Posterior vena cava (tissue), 2 donors: ENCODE results near the gene SLC24A4. TPM values are rescaled to one million over a fixed set of nuclear protein-coding genes. Genes with fewer than 3 reads are reported as not detected.

Experiments
- DNase-seq: peaks from one replicate; pipeline ENCODE4 v3.0.0-alpha.2; 2020; ENCODE audit warnings: low spot score
- intact Hi-C, 2 donors: fragments of 100-400 bp; cut with DNase I; formaldehyde crosslinking; loops; one replicate each; pipeline versions ENCODE4 v1.14.1 to v1.14.2; 2022 to 2023
- total RNA-seq, 2 donors: library from RNA; stranded (reverse); fragmentation: NEBNext Ultra II Directional; extraction: Animal tissue kit (Norgen Biotek cat#: 25700); gene quantifications; one replicate each; pipeline ENCODE4 v1.2.1, GENCODE V29; 2021
- donor health status: DM: yes; HTN: yes; CAD: no.
- donor health status: DM: yes; HTN: yes; CAD: no.

SLC24A4 gene
- total RNA-seq, 2 donors from 2014 or later: 0.67 to 1.2 TPM

- intact Hi-C loops: no loop called here
- peak; percentile 14 for DNase-seq
Observed at GRCh38 chr14:92314182-92314581, 8.8 kb upstream of the SLC24A4 start.

DNA sequence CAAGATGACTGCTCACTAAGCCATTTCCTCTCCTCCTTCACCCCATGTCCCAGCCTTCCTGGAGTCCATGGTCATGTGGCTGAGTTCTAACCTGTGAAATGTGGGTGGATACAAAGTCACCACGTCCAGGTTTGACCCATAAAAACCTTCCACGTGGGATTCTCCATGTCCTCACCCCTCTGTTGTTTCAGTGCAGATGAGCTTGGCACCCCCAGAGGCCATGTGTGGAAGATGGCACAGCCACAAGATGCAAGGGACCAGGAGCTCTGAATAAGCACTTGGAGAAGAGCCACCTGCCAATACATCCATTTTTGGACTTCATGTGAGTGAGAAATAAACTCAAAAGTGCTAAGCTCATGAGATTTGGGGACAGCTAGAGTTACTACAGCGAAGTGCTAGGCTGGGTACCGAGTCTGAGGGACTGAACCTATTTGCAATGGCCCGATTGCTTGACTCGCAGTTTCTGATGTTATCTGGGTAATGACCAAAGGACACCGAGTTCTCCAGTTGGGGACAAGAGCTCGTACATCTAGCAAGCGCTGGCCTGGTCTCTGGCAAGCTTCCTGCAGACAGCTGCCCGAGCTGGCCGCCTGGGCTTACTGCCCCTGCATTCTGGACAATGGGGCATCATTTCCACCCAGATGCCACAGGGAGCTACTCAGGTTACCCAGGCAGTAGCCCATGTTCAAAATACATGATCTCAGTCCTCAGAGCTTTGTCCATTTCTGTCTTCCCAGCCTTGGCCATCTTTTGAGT is 7.7 kb upstream of the SLC24A4 start:
- DNase-seq: peak; percentile 42
- intact Hi-C loops: no loop called here

- DNase-seq: peak; percentile 20
- intact Hi-C loops: no loop called here
Observed at GRCh38 chr14:92316176-92316575, 6.8 kb upstream of the SLC24A4 start.

DNA sequence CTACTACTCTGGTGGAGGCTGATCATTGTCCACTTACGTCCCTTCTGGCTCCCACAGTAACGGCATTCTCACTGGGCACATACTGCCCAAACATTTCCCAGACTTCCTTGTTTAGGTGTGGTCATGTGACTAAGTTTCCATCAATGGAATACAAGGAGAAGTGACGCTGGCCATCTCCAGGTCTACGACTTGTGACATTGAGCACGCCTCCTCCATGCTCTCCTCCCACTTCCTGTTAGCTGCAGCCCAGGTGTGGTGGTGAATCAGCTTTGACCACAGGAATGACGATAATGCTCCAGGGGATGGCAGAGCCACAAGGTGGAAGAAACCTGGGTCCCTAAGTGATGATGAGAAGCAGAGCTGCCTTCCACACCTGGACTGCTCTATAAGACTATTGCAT is 6.0 kb upstream of the SLC24A4 start:
- DNase-seq: peak; percentile 34
- intact Hi-C loops: no loop called here

DNA sequence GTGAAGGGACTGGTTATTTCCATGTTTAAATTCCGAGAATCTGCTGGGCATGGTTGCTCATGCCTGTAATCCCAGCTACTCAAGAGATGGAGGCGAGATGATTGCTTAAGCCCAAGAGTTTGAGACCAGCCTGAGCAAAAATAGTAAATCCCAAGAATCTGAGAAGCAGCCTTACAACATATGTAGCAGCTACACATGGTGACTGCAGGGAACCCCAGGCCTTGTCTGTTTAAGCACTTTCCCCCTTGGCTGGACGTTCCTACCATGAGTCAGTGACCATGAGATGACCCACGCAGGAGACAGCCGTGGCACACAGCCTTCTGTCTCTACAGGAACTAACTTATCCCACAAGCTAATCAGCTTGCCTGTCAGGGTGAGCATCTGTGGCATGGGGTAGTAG is 5.5 kb upstream of the SLC24A4 start:
- peak; percentile 76 for DNase-seq
- intact Hi-C loops: no loop called here

GRCh38 chr14:92321701-92322100 is 1.3 kb upstream of the SLC24A4 start:
- no peak for DNase-seq
- intact Hi-C loops: no loop called here

DNA sequence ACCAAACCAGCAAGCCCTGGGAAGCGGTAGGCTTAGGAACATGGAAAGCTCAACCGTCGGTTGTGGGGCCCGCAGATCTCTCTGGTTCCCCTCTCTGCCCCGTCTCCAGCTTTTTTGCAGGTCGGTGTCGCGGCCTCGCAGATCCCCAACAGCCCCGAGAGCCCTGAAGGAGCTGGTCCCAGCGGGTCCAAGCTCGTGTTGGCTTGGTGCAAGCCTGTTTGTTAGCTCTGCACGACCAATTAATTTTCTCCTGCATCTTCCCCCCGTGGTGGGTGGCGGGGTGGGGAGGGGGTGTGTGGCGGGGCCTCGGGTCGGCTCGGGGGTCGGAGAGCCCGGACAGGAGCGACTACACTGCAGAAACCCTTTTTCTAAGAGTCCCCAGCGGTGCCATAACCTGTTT is 449 bp upstream of the SLC24A4 start:
- intact Hi-C loops: no loop called here
- no peak for DNase-seq

DNA sequence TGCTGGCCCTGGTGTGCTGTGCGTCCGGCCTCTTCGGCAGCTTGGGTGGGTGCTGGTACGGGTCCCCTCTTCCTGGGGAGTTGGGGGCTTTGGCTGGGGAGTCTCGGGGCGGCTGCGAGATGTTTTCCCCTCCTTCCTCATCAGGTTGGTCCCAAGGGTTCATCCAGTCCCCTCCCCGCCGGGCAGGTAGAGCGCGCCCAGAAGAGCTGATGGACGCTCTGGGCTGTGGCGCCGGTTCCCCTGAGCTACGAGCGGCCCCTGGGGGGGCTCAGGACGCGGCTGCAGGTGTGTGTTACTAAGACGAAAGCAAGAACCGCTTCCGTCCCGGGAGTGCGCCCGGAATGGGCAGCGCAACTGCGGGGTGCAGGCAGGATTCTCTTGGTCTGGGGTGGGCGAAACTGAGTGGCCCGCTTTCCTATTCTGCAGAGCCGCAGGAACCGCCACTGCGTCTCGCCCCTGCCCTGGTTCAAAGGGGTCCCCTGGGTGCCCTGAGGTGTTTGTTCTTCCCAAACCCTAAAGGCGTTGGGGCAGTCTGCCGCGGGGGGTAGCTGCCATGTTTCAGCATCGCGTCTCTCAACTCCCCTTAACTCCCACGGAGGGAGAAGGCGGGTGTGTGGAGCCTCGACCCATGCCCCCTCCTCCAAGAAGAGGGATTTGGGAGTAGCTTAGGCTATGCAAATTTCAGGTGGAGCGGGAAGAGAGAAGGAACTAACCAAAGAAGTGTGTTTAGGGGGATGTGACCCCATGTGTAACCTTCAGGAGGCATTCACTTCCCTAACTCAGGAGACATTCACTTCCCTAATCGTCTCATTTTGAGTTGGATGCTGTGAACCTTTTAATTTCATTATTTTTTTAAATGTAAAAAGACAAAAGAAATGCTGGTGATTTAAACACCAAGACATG is 1.2 kb downstream of the SLC24A4 start:
- DNase-seq: no peak
- intact Hi-C loops: no loop called here

GRCh38 chr14:92325835-92326234 is 2.9 kb downstream of the SLC24A4 start:
- DNase-seq: no peak
- intact Hi-C loops: no loop called here

GRCh38 chr14:92328664-92329255 is 5.8 kb downstream of the SLC24A4 start:
- intact Hi-C loops: no loop called here
- no peak for DNase-seq

GRCh38 chr14:92334050-92334449 is 11.1 kb downstream of the SLC24A4 start:
- DNase-seq: no peak
- intact Hi-C loops: no loop called here

DNA sequence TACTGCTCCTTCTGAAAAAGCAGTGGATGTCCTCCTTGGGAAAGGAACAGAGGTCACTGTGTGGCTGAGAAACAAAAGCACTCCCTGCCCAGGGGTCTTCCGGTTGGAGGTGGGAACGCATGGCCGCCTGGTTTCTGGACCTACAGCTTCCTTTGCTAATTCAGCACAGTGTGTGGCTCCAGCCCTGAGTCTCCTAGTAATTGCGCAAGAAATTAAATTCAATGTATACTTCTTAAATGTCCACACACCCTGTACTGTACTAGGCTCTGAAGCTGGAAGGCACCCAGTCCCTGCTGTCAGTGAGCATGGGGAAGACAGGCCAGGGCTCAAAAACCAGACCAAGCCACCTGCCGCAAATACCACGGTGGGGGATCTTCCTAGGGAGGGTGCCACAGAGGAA is 13.4 kb downstream of the SLC24A4 start:
- intact Hi-C loops: no loop called here
- no peak for DNase-seq

DNA sequence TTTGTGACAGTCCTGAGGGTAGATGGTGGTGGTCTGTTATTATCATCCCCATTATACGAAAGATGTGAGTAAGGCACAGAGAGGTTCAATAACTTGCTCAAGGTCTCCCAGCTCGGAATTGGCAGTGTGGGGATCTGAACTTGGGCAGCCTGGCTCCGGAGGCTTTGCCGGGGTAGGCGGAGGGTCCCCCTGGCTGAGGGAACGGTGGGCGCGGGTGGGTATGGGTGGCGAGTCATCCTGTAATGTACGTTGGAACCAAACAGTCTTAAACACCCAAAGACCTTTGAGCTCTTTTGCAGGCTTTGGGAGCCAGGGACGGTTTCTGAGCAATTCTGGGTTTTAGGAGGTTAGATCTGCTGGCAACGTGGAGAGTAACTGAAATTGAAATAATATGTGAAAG is 16.5 kb downstream of the SLC24A4 start:
- DNase-seq: peak; percentile 51
- intact Hi-C loops: no loop called here

DNA sequence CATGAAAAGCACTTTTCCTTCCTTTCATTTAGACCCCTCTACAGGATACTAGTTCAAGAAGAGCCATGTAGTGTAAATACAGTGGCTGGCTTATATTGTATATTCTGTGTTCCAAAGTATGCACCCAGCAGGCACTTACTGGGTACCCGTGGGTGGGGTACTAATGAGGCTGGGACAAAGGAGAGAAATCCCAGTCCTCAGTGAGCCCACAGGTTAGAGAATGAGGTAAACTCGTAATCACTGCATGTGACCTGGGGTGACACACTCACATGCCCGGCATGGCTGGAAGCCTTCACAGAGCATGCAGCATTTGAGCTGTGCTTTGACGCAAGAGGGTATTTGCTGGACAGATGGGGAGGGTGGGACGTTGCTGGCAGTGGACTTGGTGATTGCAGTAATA is 17.1 kb downstream of the SLC24A4 start:
- no peak for DNase-seq
- intact Hi-C loops: no loop called here

DNA sequence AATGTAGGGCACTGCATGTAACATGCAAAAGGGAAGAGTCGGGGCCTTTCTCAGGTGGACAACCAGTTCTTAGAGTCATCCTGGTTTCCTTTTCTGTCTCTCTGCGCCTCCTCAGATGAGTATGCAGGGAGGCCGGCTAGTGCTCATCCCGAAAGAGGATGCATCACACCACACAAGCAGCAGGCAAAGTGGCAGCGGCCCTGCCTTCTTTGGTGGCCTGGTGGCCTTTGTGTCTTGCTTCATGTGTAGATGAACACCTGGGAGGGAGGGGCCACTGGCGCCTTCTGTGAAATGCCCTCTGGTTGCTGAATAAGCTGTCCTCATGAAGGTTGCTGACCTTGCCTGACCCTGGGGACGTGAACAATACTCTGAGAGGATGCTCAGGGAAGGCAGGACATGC is 18.0 kb downstream of the SLC24A4 start:
- DNase-seq: no peak
- intact Hi-C loops: no loop called here

GRCh38 chr14:92341791-92342190 is 18.8 kb downstream of the SLC24A4 start:
- DNase-seq: no peak
- intact Hi-C loops: no loop called here

GRCh38 chr14:92348154-92348553 is 25.2 kb downstream of the SLC24A4 start:
- intact Hi-C loops: no loop called here
- no peak for DNase-seq

DNA sequence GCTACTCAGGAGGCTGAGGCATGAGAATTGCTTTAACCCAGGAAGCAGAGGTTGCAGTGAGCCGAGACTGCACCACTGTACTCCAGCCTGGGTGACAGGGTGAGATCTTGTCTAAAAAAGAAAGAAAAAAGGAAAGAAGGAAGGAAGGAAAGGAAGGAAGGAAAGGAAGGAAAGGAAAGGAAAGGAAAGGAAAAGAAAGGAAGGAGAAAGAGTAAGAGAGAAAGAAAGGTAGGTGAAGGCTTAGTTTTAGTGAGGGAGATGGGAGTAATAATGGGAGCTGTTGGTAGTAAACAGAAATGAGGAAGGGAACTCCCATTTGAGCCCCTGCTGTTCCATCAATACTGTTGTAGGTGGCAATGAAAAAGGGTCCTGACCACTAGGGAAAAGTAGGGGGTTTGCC is 28.8 kb downstream of the SLC24A4 start:
- intact Hi-C loops: no loop called here
- DNase-seq: no peak

DNA sequence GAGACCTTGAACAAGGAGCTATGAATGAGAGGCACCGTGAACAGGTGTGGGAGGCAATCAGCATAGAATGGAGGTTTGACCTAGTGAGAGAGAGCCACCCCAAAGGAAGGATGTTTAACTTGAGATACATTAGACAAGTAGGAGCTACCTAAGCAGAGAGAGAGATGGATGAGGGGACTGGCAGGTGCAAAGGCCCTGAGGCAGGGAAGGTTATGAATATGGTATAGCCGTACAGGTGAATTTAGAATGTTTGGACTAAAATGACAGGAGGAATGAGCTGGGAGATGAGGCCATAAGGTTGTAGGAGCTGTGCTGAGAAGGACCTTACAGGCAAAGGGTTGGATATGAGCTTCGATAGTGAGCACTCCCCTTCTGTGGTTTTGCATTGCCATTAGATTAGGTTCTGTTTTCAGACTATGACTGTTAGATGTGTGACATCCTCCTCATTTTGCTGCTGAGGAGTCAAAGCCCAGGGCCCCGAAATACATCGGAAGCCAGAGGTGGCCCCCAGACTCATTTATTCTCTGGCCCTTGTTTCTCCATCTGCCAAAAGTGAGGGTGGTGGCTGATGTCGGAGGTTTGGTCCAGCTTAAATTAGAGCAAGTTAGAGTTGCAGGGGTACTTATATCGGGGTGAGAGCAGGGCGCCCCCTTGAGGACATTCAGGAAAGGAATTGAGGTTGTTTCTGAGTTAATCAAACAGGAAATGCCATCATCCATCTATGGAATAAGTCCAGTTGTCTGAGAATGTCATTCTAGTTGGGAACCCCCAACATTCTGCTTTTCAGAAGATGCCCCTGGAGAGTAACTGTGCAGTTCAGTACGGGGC is 29.4 kb downstream of the SLC24A4 start:
- intact Hi-C loops: no loop called here
- DNase-seq: no peak

DNA sequence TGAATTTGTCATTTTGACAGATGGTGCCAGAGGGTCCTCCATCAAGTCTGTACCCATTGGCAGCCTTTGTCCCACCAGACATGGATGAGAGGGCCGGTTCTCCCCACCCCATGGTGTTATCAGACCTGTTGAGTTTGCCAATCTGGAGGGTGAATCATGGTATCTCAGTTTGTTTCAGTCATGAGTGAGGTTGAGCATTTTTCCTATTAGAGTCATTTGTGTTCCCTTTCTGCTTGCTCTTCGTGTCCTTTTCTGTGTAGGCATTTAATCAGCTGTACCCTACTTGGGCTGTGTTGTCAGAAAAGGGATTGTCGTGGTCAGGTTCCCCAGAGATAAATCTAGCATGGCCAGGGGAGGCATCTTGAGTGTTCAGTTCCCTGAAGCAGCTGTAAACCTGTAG is 30.5 kb downstream of the SLC24A4 start:
- intact Hi-C loops: no loop called here
- no peak for DNase-seq
